Posterior cingulate gyrus (tissue), 11 donors: Measurements from ENCODE around the gene HHAT.
"Not testable (repeated sequence)": the region's sequence is repeated elsewhere in the genome, so short reads cannot be mapped to it uniquely, and the experiment has no call there.

ENCODE experiments used
- DNase-seq, 10 donors: peaks; one replicate each; pipeline versions ENCODE4 v3.0.0 to v3.0.0-alpha.2; 2020 to 2021; ENCODE audit warnings: mixed read lengths in 3 of 10
- intact Hi-C: fragments of 100-400 bp; cut with DNase I; formaldehyde crosslinking; loops from one replicate; pipeline ENCODE4 v1.15.1; 2023

HHAT gene

GRCh38 chr1:210661520-210661919 is 332.8 kb downstream of the HHAT start:
- DNase-seq, intact Hi-C loops: not testable (repeated sequence)

DNA sequence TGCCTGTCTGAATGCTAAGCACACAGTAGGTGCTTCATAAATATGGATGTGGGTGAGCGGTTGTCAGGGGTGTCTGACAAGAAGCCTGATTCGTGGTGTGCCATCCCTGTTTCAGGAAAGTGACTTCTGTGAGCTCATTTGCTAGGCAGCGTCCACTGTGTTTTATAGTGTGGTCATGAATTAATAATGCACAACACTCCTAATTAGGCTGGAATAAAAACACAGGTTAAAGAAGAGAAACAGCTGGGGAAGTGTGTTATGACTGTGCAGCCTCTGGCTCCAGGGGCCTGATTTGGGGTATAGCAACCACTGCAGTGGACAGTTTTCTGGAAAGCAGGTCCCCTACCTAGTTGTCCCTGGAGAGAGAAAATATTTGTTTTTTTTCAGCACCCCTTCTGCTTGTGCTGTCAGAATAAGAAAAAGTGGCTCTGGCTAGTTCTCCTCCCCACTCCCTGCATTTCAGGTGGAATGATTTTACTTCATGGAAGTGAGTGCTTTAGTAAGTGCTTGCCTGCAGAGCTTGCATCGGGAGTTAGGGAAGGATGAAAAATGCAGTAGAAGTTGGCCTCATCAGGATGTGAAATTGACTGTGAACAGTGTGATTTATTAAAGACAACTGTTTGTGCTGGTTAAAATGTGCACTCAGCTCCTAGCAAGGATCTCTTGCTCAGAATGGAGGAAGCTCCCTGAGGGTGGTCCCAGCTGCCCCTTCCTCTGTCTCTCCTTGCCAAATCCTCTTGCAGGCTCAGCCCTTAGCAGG is 333.8 kb downstream of the HHAT start:
- intact Hi-C loops = no loop called here
- DNase-seq = no peak

DNA sequence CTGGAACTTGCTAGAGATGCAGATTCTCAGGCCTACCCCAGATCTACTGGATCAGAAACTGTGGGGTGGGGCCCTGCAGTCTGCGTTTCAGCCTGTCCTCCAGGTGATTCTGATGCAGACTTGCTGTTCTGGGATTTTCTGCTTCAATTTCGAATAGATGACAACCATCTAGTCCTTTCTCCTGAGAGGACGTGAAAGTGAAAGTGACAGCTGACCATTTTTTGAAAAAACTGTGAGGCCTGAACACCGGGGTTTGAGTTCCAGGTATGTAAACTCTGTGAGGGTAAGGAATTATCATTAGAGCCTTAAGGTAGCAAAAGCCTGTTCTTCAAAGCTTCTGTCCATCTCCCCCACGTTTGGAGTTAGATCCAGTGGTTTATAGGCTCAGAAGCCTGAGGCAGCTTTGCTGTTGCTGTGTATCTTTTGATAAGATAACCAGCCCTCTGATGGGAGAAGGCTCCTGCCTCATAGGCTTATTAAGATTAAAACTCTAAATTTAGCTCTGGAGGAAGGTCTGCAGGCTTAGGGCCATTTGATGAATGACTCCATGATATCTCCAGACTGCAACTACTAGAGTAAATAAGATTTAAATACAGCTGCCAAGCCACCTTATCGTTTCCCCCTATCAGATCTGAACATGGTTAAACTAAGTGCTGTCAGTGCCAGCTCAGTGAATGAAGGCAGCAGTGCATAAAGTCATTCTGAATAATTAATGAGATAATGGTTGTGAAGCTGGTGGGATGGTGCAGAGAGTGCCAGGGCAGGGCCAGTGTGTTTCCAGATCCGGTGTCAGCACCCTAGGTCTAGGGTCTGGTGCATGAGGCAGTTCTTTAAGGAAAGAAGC is 335.2 kb downstream of the HHAT start:
- intact Hi-C loops = no loop called here

DNA sequence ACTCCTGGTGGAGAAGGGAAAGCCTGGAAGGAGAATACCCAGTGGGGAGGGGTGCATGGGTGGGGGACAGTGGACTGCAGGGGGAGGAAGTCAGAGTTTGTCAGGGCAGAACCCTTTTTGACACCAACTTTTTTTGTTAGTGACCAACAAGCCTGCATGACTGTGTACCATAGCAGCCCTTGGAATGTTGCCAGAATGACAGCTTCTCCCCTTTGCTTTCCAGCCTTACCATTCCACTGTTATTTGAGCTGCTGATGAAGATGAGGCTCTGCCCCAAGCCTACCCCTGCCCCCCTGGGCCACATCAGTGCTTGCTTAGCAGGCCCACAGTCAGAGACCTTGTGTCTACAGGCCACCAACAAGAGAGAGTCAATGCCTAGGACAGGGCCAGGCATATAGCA is 341.2 kb downstream of the HHAT start:
- peak in 1 of 10 donors; percentile 49 for DNase-seq
- intact Hi-C loops = no loop called here

More for the DNA sequence above, 335.2 kb downstream of the HHAT start:
- no peak for DNase-seq

DNA sequence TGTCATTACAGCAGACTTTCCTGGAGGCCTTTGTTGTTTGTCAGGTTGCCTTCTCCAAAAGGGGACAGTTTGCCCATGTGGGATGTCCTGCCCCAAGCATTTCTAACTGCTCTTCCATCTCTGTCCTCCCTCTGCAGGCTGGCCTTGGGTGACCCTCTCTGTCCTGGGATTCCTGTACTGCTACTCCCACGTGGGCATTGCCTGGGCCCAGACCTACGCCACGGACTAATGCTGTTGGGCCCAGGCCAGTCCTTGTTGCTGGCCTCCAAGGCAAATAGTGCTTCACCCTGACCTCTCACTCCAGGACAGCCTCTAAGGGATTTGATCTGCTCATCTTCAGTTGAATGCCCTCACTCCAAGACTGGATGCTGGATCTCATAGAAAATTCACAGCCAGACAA is 345.4 kb downstream of the HHAT start:
- intact Hi-C loops = no loop called here
- peak in 2 of 10 donors; percentile 25 to 61 for DNase-seq

DNA sequence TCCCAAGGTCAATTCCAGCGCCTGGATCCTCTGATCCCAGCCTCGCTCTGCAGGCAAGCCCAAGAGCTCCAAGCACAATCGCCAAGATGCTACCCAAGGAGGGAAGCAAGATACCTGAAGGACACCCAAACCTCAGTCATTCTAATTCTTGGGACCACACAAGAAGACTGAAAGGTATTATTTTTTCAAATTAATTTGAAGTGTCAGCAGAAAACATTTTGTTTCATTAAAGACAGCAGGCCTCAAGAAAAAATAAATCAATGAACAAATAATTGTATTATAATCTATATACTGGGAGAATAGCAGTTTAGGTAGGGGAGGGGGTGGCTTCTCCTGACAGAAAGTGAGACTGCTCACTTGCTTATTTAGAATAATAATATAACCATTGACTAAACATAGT is 347.8 kb downstream of the HHAT start:
- intact Hi-C loops = no loop called here
- DNase-seq = no peak

GRCh38 chr1:210677533-210677932 is 348.8 kb downstream of the HHAT start:
- intact Hi-C loops = no loop called here
- DNase-seq = no peak

- intact Hi-C loops = no loop called here
- no peak for DNase-seq
Observed at GRCh38 chr1:210678306-210678705, 349.6 kb downstream of the HHAT start.

DNA sequence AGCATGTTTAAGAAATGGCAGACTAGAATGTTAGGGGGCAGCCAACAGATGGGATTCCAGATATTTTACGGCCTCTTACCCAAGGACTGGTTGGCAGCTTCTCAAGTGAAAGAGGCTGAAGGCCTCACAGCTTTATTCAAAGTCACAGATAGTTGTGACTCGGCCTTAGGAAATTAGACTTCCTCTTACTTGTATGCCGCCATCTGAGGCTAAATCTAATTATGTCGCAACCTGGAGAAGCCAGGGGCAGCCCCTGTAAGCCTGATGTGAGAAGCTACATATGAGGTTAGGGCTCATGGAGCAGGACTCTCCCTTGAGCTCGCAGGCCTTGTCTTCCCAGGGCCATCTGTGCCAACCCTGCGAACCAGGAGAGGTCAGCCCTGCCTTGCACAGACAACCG is 352.5 kb downstream of the HHAT start:
- no peak for DNase-seq
- intact Hi-C loops = no loop called here

- intact Hi-C loops = no loop called here
- DNase-seq = peak in 1 of 10 donors; percentile 85
Observed at GRCh38 chr1:210683403-210684047, 354.8 kb downstream of the HHAT start.

GRCh38 chr1:210684466-210685294 is 356.0 kb downstream of the HHAT start:
- intact Hi-C loops = no loop called here
- no peak for DNase-seq

DNA sequence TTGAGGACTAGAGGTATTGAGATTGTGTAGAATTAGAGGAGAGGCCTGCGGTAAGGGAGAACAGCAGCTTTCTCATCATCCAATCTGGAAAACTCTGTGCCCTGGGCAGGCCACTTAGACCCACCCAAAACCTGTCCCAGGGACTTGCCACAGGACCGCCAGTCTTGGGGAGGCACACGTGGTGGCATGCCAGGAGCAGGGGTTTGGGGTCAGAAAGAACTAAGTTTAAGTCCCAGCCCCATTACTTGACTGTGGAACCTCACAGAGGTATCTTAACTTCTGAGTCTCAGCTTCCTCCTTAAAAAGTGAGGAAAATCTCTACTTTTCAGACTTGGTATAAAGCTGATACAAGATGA is 356.6 kb downstream of the HHAT start:
- intact Hi-C loops = no loop called here
- peak in 1 of 10 donors; percentile 56 for DNase-seq

DNA sequence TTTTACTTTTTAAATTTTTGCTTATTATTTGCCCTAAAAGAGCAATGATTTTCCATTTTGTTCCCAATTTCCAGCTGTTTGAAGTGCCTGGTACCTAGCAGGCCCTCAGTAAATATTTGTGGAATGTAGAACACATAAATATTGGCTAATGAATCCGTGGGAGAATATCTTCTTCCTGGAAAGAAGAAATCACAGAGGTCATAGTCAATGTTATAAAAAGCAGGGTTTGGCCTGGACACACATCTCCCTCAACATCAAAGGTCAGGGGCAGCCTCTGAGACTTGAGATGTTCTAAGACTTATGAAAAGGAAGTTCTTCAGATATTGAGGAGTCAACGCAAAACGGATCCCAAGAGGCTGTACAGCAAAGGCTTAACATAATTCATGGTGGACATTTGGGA is 358.1 kb downstream of the HHAT start:
- intact Hi-C loops = no loop called here
- DNase-seq = no peak

- intact Hi-C loops = no loop called here
- peak in 8 of 10 donors; percentile 25 to 91 (median 56) for DNase-seq
Observed at GRCh38 chr1:210687582-210688279, 359.0 kb downstream of the HHAT start.

GRCh38 chr1:210688512-210689234 is 360.0 kb downstream of the HHAT start:
- intact Hi-C loops = no loop called here
- DNase-seq = peak in 1 of 10 donors; percentile 28

DNA sequence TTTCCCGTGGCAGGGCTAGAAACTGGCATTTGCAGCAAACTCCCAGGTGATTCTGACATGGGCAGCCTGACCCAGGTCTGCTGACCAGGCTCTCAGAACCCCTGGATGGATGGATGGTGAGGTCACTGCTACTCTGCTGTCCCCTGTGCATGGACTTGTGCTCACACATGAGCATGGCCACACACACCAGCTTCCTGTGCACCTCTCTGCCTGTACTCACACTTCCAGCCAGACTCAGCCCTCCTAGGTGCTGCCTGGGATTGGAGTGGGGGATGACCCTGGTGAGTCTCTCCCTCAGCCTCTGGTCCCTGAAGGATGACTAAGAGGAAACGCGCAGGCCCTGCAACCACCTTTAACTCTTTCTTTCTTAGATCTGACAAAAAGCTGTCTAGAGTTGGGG is 361.1 kb downstream of the HHAT start:
- intact Hi-C loops = no loop called here

GRCh38 chr1:210690236-210690635 is 361.5 kb downstream of the HHAT start:
- intact Hi-C loops = no loop called here
- DNase-seq = no peak

More for the DNA sequence above, 361.1 kb downstream of the HHAT start:
- no peak for DNase-seq

DNA sequence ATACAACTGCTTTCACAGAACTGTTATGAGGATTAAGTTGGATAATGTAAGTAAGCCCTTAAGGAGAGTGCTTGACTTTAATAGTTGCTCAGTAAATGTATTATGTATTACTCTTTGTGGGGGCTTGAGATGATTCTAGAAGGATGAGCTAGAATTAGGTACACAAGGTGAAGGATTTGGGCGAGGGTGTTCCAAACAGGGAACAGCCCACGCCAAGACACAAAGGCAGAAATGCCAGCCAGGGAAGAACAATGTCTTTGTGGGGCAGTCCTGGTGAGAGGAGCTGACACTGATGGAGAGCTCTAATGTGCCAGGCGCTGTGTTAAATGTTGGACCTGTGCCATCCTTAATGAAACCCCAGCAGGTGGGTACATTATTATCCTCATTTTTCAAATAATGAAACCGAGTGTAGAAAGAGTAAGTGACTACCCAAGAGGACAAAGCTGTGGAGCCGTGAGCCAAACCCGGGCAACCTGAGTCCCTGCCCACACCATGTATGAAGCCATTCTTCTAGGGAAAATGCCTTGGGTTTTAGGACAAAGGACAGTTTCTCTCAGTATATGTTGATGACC is 362.4 kb downstream of the HHAT start:
- intact Hi-C loops = no loop called here

DNA sequence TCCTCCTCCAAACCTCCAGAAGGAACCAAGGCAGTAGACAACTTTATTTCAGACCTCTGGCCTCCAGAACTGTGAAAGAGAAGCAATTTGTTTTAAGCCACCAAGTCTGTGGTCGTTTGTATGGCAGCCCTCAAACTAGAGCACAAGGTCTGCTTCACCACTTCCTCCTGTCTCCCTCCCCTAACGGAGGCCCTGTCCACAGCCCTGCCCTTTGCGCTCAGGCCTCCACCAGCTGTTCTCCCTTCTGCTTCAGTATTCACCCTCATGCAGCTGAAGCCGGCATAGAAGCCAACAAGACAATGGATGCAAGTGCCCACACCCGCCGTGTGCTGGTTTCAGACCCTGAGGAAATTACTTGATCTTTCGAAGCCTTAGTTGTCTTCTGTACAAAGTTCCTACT is 364.1 kb downstream of the HHAT start:
- intact Hi-C loops = no loop called here
- no peak for DNase-seq

More for the DNA sequence above, 362.4 kb downstream of the HHAT start:
- DNase-seq = no peak
